NOMO-1 treated with dmso at 0.1 percent for 144 hours (cell line): Measurements from ENCODE around the gene SLF2.
"Not testable (repeated sequence)": the region's sequence is repeated elsewhere in the genome, so short reads cannot be mapped to it uniquely, and the experiment has no call there.

ENCODE experiments used
- DNase-seq: peaks from one replicate; lab custom pipeline; 2025; ENCODE audit not compliant: unreplicated experiment; lab: John Stamatoyannopoulos, UW

The SLF2 gene

DNA sequence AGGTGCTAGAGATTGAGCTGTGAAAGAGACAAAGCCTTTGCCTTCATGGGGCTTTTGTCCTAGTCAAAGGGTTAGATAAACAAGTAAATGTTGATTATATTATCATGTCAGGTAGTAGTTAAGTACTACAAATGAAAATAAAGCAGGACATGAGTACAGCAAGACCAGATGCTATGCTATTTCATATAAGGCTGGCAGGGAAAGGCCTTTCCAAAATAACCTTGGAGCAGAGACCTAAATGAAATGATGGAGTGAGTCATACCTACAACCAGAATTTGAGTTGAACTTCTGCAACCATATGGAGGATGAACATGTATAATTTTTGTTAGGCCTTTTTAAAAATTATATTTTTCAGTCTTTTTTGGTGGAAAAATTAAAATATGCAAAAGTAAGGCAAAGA lies 33.0 kb downstream of the SLF2 start:
- no peak for DNase-seq

- DNase-seq: no peak
These were observed 36.2 kb downstream of the SLF2 start for GRCh38 chr10:100948916-100949315.

DNA sequence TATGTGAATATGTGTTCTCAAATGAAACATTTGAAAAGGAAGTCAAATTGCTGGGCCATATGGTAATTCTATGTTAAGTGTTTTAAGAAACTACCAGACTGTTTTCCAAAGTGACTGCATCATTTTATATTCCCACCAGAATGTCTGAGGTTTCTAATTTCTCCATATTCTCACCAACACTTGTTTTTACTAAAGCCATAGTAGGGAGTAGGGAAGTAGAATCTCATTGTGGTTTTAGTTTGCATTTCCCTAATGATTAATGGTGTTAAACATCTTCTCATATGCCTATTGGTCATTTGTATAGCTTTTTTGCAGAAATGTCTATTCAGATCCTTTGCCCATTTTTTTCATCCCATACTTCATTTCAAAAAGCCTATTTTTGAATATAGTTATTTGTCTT lies 47.5 kb downstream of the SLF2 start:
- no peak for DNase-seq

DNA sequence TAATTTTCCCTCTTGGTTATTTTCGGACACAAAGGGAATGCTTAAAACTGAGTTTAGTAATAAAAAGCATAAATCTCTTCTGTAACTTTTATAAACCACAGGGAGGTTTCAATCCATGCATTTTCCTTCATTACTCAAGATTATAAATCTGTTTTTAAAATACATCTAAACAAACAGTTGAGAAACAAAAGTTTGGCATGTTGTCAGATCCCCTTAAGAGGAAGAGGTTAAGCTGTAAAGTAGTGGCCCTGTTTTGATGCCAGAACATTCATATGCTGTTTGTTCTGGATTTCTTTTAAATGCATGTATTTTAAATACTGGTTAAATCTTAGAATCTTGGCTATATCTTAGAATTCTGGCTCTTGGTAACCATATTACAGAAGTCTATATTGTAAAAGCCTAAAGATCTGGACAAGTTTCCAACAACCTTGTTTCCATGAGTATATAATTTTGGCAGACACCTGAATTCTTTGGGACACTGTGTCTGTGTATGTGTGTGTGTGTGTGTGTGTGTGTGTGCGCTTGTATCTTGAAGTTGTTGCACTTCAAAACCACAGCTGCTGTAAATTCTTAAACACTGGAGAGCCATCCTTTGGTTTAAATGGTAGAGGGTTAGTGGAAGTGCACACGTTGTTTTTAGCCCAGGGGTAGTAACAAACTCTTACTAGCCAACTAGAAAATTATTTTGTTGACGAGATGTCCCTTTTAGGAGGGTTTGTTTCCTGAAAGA lies 49.8 kb downstream of the SLF2 start:
- no peak for DNase-seq

DNA sequence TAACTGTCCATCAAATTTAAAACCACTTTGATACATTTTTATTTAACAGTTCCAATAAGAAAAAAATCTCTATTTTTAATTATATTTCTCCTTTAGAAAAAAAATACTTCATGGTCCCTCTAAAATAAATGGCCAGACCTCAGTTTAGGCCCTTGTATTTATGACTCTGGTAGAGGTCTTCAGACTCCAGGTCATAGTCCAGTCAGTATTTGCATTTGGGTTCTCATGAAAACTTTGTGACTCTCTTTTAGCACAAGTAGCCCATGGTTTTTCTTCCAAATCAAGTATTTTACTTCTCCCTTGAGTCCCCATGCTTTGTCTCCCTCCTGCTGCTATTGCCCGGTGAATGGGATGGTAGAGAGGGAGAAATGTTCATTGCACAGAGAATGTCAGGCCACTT lies 51.1 kb downstream of the SLF2 start:
- no peak for DNase-seq

DNA sequence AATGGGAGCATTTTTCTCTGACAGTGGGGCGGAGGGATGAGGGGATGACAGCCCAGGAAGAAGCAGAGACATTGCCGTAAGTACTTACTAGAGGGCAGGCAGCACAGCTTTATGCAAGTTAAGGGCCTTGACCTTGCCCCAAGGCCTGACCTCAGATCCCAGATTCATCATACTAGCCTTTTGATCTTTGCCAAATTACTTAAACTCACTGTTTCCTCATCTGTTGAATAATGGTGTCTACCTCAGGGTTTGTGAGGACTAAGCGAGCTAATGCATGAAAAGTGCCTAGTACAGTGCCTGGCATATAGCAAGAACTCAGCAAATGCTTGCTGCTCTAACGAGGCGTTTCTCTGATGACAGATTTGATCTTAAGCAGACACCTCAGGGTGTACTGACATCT lies 53.1 kb downstream of the SLF2 start:
- no peak for DNase-seq

- DNase-seq: no peak
These were observed 54.1 kb downstream of the SLF2 start for GRCh38 chr10:100966887-100967286.

- no peak for DNase-seq
These were observed 54.6 kb downstream of the SLF2 start for GRCh38 chr10:100967332-100967731.

DNA sequence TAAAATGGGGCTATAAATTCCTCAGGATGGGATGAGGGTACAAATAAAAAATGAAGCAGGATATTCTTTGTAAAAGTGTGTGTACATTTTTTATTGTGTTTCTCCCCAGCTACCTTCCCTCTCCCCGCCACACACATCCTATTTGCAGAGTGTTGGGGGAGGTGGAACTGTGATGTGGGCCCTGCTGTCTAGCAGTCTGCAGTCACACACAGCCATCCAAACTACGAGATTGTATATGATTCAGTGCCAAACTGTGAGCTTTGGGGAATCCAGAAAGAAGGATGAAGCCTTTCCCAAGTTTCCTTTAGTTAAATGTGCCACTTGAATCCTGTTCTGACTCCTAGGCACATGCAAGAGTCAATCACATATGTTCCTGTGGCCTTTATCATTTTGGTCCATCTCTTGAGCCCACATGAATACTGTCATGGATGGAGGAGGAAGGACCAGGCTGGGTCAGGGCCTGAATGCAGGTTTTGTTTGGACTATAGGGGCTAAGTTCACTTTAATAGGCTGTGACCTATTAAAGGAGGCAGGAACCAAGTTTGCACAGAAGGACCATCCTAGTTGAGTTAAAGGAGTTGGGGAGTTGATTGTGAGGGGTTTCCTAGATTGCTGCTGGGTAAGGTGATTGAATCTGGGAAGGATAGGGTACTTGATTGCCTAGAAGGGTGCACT lies 55.4 kb downstream of the SLF2 start:
- no peak for DNase-seq

GRCh38 chr10:100968863-100969186 lies 56.1 kb downstream of the SLF2 start:
- no peak for DNase-seq

DNA sequence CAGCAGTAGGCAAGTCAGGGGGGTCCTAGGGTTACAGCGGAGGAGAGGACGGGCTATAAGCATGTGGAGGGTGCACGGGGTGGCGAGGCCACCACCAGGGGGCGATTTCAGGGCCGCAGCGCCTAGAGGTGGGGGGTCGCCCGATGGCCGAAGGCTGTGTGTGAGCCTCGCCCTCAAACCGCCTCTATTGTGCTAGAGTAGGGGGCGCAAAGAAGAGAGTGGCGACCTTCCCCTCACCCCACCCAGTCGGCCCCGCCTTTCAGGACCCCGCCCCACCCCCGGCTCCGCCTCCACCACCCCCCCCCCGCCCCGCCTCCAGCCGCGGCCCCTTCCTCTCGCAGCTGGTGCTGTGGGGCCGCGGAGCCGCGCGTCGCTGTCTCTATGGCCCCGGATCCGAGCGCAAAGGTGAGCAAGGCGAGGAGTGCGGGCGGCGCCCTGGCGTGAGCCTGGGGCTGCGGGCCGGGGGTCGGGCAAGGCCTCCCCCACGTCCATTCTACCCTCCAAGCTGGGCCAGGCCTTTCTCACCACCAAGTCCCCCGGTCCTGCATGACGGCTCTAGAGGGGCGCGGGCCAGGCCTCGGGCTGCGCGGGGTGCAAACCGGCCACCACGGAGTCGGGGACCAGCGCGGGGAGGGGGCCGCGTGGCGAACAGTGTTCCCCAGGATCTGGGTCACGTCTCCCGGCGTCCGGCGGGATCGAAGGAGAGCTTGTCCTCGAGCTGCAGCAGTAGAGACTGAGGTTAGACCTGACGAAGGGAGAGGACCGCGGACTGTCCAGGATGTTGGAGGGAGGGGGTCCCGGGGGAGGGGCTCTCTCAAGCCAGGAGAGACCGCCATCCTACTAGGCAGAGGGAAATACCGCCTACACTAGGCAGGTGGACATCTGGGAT lies 56.7 kb downstream of the SLF2 start, which contains the start of gene SEMA4G:
SEMA4G (plus strand) TSS at position 318 of the 889 bp plus-strand sequence. CDS start 3,409 bp downstream, outside the sequence.
- no peak for DNase-seq

DNA sequence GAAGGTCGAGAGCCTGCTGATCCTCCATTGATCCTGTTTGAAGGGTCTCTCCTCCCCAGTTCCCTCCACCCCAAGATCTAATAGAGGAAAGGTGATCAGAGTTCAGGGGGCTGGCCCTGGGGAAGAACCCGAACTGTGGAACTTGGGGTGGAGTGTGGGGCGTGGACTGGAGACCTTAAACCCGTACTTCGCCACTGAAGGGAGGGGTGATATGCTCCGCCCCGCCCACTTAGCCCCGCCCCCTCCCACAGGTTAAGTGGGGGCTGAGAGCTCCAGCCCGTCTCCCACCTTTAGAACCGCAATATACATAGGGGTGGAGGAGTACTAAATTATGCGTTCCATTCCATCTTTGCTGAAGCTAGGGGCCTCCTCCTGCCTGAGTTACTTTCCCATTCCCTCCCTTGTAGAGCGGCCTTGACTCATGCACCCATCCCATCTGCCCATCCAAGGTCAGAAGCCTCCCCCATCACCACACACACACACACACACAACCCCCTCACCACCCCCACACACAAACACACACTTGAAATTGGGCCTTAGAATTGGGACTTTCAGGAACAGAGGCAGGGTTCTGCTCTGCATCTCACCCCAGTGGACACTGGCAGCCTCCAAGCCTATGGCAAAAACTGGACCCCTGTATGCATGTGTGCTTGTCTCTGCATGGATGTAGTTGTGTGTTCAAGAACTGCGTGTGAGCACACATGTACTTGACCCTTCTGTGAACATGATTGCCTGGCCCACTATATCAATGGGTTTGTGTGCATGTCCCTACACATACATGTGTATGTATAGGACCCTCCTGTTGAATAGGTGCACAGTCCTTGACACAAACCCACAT lies 57.5 kb downstream of the SLF2 start:
- DNase-seq: no peak

DNA sequence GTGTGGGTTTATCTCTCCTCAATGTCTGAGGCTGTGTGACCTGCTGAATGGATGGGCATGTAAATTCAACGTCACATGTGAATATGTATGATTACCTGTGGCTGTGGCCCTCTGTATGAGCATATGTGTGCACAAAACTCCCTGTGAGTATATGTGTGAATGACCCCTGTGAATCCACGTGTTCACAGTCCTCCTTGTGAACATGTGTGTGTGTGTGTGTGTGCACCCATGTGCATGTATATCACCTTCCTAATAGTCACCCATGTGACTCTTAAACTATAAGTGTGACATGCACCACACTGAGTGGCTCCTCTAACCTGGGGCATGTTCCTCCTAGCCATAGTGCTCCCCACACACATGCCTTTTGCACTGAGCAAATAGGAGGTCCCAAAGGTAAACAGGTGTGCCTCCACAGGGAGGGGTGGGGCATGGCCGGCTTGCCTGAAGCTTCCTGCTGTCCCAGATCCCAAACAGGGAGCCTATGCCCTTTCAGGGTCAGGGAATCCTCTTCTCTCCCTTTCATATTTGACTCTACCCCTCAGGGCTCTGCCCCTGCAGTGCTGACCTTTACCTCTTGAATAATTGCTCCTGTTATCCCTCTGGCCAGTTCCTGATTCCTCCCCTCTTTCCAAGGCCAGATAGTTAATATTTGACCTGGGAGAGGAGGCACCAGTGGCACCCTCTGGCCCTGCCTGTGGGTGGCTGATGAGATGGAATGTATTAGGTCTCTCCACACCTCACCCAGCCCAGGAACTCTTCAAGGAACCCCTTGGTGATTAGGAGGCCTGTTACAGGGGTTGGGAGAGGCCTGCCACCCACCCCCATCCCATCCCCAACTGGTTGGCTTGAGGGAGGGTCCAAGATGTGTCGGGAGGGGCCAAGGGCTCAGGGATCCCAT lies 58.4 kb downstream of the SLF2 start:
- no peak for DNase-seq

DNA sequence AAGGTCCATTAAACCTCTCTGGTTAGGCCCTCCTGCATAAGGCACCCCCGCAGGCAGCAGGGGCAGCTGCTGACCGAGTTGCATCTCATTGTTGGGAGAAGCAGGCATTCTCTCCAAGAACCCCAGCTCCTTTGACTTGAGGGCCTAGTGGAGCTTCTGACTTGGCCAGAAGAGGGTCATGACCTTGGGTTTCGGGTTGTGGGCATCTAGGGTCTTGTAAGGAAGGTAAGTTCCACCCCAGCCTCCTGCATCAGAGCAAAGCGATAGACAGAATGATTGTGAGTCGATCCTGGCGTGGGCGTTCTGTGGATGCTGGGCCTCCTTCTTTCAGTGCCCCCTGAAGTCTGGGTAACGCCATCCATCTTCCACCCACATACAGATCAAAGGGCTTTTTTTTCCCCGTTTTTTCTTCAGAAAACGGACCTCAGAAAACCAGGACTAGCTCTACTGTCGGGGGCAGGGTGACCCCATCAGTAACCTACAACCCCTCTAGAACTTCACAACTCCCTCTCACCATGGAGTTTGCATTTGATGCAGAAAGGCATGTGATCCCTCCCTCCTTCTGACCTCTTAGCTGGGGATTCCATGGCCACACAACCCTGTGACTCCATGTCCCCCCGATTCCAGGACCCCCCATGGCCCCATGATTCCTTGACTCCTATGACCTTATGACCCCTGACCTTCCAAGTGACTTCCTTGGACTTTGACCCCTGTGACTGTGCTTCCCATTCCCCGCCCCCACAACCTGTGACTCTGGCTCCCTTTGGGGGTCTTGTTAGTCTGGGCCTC lies 59.5 kb downstream of the SLF2 start:
- DNase-seq: no peak

DNA sequence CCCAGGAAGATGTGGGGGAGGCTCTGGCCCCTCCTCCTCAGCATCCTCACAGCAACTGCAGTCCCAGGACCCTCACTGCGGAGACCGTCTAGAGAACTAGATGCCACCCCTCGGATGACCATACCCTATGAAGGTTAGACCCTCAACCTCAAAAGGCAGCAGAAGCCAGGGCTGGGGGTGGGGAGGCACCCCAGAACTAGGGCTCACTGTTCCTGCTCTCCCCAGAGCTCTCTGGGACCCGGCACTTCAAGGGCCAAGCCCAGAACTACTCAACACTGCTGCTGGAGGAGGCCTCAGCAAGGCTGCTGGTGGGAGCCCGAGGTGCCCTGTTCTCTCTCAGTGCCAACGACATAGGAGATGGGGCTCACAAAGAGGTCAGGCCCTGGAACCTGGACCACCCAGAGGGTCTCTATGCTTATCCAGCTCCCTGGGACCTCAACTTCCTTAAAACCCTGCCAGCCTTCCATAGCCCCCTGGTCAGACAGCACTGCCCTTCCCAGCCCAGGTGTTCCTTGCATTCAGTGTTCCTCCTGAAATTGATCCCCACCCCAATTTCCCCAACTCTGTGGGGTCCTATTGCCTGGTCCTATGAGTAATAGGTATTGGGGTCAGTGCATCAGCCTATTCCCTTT lies 60.3 kb downstream of the SLF2 start:
- no peak for DNase-seq

- not testable (repeated sequence) for DNase-seq
These were observed 62.6 kb downstream of the SLF2 start for GRCh38 chr10:100975397-100975796.

DNA sequence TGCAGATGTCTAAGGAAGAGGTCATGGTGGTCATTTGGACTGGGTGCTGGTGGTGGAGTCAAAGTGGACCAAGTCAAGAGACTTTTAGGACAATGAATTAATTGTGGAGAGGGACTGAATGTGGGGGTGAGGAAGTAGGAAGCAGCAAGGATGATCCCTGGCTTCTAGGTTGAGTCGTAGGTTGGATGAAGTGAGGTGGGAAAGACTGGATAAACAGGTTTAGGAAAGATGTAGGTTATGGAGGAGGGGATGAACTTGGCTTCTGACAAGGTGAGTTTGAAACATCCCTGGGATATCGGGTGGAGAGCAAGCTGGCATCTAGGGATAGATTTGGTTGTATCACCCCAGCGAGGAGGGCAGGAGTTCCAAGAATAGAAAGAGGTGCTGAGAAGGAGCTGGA lies 64.1 kb downstream of the SLF2 start:
- no peak for DNase-seq

DNA sequence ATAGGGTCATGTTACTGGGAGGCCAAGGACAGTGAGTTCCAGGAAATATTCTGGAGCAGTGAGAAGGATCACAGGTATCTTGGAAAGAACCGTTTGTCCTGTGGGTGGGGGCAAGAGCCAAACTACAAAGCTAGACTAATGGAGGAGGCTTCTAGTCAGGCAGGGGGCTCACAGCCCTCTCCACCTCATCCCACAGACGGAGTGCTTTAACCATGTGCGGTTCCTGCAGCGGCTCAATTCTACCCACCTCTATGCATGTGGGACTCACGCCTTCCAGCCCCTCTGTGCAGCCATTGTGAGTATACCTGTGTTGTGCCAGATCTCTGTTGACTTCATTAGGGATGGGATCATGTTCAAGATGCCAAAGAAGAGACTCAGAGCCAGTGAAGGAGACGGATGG lies 64.7 kb downstream of the SLF2 start:
- DNase-seq: no peak
